Prostate gland (tissue), 2 donors: ENCODE data around the gene QSOX1. TPM values are rescaled to one million over a fixed set of nuclear protein-coding genes. Genes with fewer than 3 reads are reported as not detected.
"Not testable (repeated sequence)": the region's sequence is repeated elsewhere in the genome, so short reads cannot be mapped to it uniquely, and the experiment has no call there.

Source experiments
- DNase-seq: peaks from one replicate; pipeline ENCODE4 v3.0.0-alpha.2; 2019; ENCODE audit warnings: low spot score
- H3K27ac ChIP-seq, 2 donors: fragments of 200-600 bp; sonication (generic); 2 replicates each; pipeline ENCODE4 v1.5.1; 2017 to 2019
- H3K27me3 ChIP-seq: fragments of 200-600 bp; sonication (generic); replicated peaks from 2 replicates; pipeline ENCODE4 v1.5.1; 2019; ENCODE audit not compliant: insufficient read depth
- H3K36me3 ChIP-seq, 2 donors: fragments of 200-600 bp; sonication (generic); 1 replicate in 1 of 2; 2 replicates in 1 of 2; pipeline versions ENCODE4 v1.5.1 to v1.8.1; 2017 to 2019
- H3K4me1 ChIP-seq: fragments of 200-600 bp; sonication (generic); replicated peaks from 2 replicates; pipeline ENCODE4 v1.5.1; 2019
- H3K4me3 ChIP-seq, 2 donors: fragments of 200-600 bp; sonication (generic); 2 replicates each; pipeline ENCODE4 v1.5.1; 2017 to 2019
- H3K9me3 ChIP-seq: fragments of 200-600 bp; sonication (generic); 2 replicates; pipeline ENCODE4 v1.5.1; 2017
- CTCF ChIP-seq, 4 experiments: fragments of 200-600 bp in 2 of 4; fragments of 450-650 bp in 2 of 4; sonication (generic) in 2 of 4; IDR thresholded peaks; 1 replicate in 3 of 4; 2 replicates in 1 of 4; pipeline ENCODE4 v1.5.1; 2016 to 2019; ENCODE audit warnings: antibody characterized with exemption in 4 of 4, mild to moderate bottlenecking in 2 of 4, moderate library complexity in 2 of 4
- POLR2A ChIP-seq: fragments of 450-650 bp; IDR thresholded peaks from one replicate; pipeline ENCODE4 v1.6.1; 2016; ENCODE audit warnings: antibody characterized with exemption, mild to moderate bottlenecking
- POLR2AphosphoS5 ChIP-seq: sonication (generic); formaldehyde crosslinking; IDR thresholded peaks from one replicate; pipeline ENCODE4 v1.6.1; 2017; ENCODE audit warnings: antibody characterized with exemption
- WGBS: methylation state at CpG from one replicate; pipeline ENCODE4 v1.1.5; 2018; 5-methylcytosine and 5-hydroxymethylcytosine counted together
- intact Hi-C: fragments of 100-400 bp; cut with DNase I; formaldehyde crosslinking; loops from one replicate; pipeline ENCODE4 v1.14.2; 2022
- total RNA-seq, 2 donors: library from RNA; depleted of rRNA; stranded (reverse); fragments of >200 nt; gene quantifications; one replicate each; pipeline ENCODE4 v1.1.0, GENCODE V29; 2016

The QSOX1 gene
- total RNA-seq, 2 donors from 2014 or later, result 77.3 to 471 TPM

- no peak for DNase-seq
- no peaks in the 10 kb centered on the region for H3K9me3 ChIP-seq
- WGBS, result 80% methylated on average over 5 of the region's 5 CpGs
- H3K27me3 ChIP-seq, result peaks cover 2% of the 10 kb centered on the region
- no peak overlapping the region for H3K4me3 ChIP-seq
- TF ChIP-seq POLR2A (no peak), CTCF (IDR thresholded peaks at IDR 0.05) (no peak), POLR2AphosphoS5 (no peak)
- H3K4me1 ChIP-seq, result no peaks in the 10 kb centered on the region
- intact Hi-C loops, result no loop called here
- H3K27ac ChIP-seq, result no peak overlapping the region
- no peaks in the 10 kb centered on the region for H3K36me3 ChIP-seq
These were observed 23.2 kb upstream of the QSOX1 start for GRCh38 chr1:180131510-180131909.

GRCh38 chr1:180133193-180133592 is 21.5 kb upstream of the QSOX1 start:
- no peak for DNase-seq
- TF ChIP-seq POLR2AphosphoS5 (no peak), CTCF (IDR thresholded peaks at IDR 0.05) (no peak), POLR2A (no peak)
- no peak overlapping the region for H3K27ac ChIP-seq
- peaks cover 2% of the 10 kb centered on the region for H3K27me3 ChIP-seq
- H3K4me1 ChIP-seq, result no peaks in the 10 kb centered on the region
- H3K4me3 ChIP-seq, result no peak overlapping the region
- intact Hi-C loops, result no loop called here
- no peaks in the 10 kb centered on the region for H3K9me3 ChIP-seq
- WGBS, result 65% methylated on average over 1 of the region's 1 CpG
- no peaks in the 10 kb centered on the region for H3K36me3 ChIP-seq

GRCh38 chr1:180133688-180134087 is 21.0 kb upstream of the QSOX1 start:
- H3K27me3 ChIP-seq, H3K4me1 ChIP-seq, H3K9me3 ChIP-seq, DNase-seq, intact Hi-C loops, H3K4me3 ChIP-seq, H3K27ac ChIP-seq, H3K36me3 ChIP-seq: not testable (repeated sequence)
- WGBS, result 87% methylated on average over 9 of the region's 9 CpGs

GRCh38 chr1:180135535-180135934 is 19.1 kb upstream of the QSOX1 start:
- intact Hi-C loops, result no loop called here
- TF ChIP-seq POLR2AphosphoS5, result no peak
- no peak for TF ChIP-seq CTCF (IDR thresholded peaks at IDR 0.05)
- no peak for TF ChIP-seq POLR2A
- Histone ChIP-seq H3K4me3 (no peak overlapping the region), H3K36me3 (no peaks in the 10 kb centered on the region), H3K27ac (no peak overlapping the region), H3K9me3 (no peaks in the 10 kb centered on the region), H3K27me3 (peaks cover 2% of the 10 kb centered on the region), H3K4me1 (no peaks in the 10 kb centered on the region)
- no peak for DNase-seq
- WGBS, result 25% methylated on average over 1 of the region's 1 CpG

- H3K27ac ChIP-seq, result no peak overlapping the region
- intact Hi-C loops, result no loop called here
- no peaks in the 10 kb centered on the region for H3K9me3 ChIP-seq
- no peak overlapping the region for H3K4me3 ChIP-seq
- H3K36me3 ChIP-seq, result no peaks in the 10 kb centered on the region
- peaks cover 2% of the 10 kb centered on the region for H3K27me3 ChIP-seq
- no peaks in the 10 kb centered on the region for H3K4me1 ChIP-seq
- TF ChIP-seq POLR2AphosphoS5 (no peak), POLR2A (no peak), CTCF (IDR thresholded peaks at IDR 0.05) (no peak)
- WGBS, result 69% methylated on average over 4 of the region's 4 CpGs
- no peak for DNase-seq
These were observed 18.2 kb upstream of the QSOX1 start for GRCh38 chr1:180136331-180136967.
